Measurements from ENCODE around the gene RECQL5.
A peak's percentile ranks its signal among the peaks of the same experiment; 100 is the strongest.

The RECQL5 gene

GRCh38 chr17:75676461-75676860 lies 9.5 kb upstream of the RECQL5 start:
- DNase-seq (ENCODE audit: low spot score): no peak
- TF ChIP-seq CTCF (IDR thresholded peaks at IDR 0.05): no peak
- Histone ChIP-seq H3K4me3 (no peak overlapping the region), H3K27ac (no peak overlapping the region)

DNA sequence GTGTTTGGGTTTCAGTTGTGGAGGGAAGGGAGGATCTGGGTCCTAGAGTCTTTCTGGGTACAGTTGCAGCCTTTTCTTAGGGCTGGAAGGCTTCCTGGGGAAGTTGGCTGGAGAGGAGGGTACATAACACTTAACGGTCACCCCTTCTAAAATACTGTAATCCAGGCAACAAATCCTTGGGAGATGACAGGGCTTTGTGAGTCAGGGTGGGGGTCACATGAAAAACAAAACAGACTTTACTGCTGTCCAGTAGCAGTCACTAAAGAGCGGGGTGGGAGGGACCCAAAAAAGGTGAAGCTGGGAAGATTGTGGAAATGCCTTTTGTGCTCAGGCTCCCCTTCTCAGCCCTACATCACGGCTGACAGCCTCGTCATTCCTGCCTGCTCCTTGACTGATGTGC lies 6.5 kb upstream of the RECQL5 start:
- H3K4me3 ChIP-seq: no peak overlapping the region
- TF ChIP-seq CTCF (IDR thresholded peaks at IDR 0.05): no peak
- DNase-seq (ENCODE audit: low spot score): no peak
- no peak overlapping the region for H3K27ac ChIP-seq

DNA sequence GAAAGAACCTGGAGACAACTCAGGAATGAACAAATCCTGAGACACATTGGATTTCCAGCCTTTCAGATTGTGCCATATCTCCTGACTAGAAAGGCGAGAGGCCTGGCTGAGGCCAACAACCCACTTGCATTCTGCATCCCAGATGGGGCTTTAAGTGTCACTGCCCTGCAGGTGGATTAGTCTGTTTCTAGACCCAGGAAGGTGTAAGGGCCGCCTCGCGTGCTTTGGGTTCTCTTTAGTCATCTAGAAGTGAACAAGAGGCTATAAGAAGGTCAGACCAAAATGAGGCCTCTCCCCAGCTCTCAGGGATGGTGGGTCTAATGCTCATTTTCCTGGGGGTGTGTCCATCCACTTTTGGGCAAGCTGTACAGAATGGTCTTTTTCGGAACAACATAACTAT lies 5.1 kb upstream of the RECQL5 start:
- Histone ChIP-seq H3K27ac (no peak overlapping the region), H3K4me3 (no peak overlapping the region)
- no peak for DNase-seq (ENCODE audit: low spot score)
- TF ChIP-seq CTCF (IDR thresholded peaks at IDR 0.05): no peak

GRCh38 chr17:75670868-75671267 lies 3.9 kb upstream of the RECQL5 start:
- no peak for DNase-seq (ENCODE audit: low spot score)
- Histone ChIP-seq H3K27ac (no peak overlapping the region), H3K4me3 (no peak overlapping the region)
- TF ChIP-seq CTCF (IDR thresholded peaks at IDR 0.05): no peak

GRCh38 chr17:75668489-75668888 lies 1.5 kb upstream of the RECQL5 start:
- no peak for DNase-seq (ENCODE audit: low spot score)
- TF ChIP-seq CTCF (IDR thresholded peaks at IDR 0.05): no peak
- Histone ChIP-seq H3K4me3 (peak overlapping the region; percentile 89), H3K27ac (no peak overlapping the region)

GRCh38 chr17:75667825-75668224 lies 871 bp upstream of the RECQL5 start:
- TF ChIP-seq CTCF (IDR thresholded peaks at IDR 0.05): no peak
- H3K27ac ChIP-seq: peak overlapping the region; percentile 80 to 92
- DNase-seq (ENCODE audit: low spot score): no peak
- peak overlapping the region; percentile 89 for H3K4me3 ChIP-seq

DNA sequence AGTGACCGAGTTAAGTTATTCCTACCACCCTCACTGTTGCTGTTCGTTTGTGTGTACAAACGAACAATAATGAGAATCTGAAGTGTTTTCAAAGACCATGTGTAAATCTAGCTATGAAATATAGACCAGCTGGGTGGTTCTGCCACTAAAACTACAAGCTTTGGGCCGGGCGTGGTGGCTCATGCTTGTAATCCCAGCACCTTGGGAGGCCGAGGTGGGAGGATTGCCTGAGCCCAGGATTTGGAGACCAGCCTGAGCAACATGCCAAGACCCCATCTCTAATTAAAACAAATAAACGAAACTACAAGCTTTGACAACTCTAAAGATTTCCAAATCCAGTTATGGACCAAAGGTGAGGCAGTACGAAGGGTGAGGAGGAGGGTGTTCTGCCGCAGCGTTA lies 973 bp downstream of the RECQL5 start:
- H3K27ac ChIP-seq: no peak overlapping the region
- peak overlapping the region; percentile 89 for H3K4me3 ChIP-seq
- DNase-seq (ENCODE audit: low spot score): no peak

More for the DNA sequence above, 973 bp downstream of the RECQL5 start:
- no peak for TF ChIP-seq CTCF (IDR thresholded peaks at IDR 0.05)
